CD4-positive, alpha-beta T cell treated with Interleukin-4 for 1 hour (primary cell): Measurements from ENCODE around the gene TDRD10.
A peak's percentile ranks its signal among the peaks of the same experiment; 100 is the strongest.
"Not testable (repeated sequence)": the region's sequence is repeated elsewhere in the genome, so short reads cannot be mapped to it uniquely, and the experiment has no call there.

Experiments used
- DNase-seq, 2 donors: peaks; one replicate each; pipeline ENCODE4 v3.0.0-alpha.2; 2020 to 2022

The TDRD10 gene

DNA sequence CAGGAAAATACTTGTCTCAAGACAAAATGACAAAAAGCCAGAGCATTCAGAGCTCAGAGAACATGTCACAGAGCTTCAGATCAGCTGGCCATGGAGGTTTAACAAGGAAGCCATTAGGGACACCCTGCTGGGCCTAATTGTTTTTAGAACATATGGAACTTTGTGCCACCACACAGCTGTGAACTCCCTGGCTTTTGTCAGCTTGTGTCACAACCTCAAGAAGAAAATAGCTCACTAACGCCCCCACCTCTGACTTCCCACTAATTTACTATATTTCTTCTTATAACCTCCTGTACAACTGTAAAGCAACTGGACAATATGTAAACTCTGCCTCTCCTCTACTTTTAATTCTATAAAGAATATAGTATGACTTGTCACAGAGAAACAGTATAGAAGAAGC lies 21.0 kb upstream of the TDRD10 start:
- DNase-seq = no peak

DNA sequence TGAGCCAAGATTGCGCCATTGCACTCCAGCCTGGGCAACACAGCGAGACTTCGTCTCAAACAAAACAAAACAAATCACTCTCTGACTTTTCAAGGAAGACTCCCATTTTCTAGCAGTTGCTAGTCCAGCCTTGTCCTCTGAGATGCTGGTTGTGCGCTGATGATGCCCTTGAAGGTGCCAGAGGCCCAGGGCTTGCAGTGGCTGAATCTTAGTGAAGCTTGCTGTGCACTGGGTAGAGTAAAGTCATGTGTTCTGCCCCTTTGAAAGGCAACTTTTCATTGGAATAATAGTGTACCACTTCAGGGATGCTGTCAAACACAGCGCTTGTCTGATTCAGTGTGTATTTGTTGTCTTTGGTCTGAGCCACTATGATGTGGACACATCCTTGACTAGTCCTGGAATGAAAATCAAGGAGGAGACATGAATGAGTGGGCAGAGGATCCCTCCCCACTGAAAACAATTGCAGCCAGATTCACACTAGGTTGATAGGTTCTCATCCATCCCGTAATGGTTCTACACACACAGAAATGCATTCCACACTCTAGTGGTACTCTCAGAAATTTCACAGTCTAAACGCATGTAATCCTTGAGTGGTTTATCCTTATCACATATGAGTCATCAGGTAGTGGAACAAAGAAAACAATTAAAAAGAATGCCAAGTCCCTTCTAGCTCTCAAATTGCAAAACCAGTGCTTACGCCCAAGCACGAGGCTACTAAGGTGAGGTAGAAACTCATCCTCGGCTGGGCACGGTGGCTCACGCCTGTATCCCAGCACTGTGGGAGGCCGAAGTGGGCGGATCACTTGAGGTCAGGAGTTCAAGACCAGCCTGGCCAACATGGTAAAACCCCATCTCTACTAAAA lies 17.8 kb upstream of the TDRD10 start:
- no peak for DNase-seq

DNA sequence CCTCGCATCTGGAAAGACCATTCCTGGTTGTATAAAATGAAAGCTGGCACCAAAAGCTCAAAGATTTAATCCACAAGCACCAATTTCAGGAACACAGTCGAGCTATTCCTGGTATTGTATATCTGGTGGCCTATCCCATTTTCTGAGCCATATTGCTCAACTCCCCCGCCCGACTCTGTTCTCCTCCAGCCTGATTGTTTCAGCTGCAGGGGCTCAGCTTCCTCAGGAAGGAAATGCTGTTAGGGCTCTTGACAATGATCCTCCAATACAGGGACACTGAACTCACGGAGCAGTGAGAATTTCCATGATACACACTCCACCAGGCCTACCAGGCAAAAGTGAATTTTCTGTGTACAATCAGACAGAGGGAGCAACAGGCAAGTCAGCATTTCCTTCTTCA lies 16.9 kb upstream of the TDRD10 start:
- no peak for DNase-seq

DNA sequence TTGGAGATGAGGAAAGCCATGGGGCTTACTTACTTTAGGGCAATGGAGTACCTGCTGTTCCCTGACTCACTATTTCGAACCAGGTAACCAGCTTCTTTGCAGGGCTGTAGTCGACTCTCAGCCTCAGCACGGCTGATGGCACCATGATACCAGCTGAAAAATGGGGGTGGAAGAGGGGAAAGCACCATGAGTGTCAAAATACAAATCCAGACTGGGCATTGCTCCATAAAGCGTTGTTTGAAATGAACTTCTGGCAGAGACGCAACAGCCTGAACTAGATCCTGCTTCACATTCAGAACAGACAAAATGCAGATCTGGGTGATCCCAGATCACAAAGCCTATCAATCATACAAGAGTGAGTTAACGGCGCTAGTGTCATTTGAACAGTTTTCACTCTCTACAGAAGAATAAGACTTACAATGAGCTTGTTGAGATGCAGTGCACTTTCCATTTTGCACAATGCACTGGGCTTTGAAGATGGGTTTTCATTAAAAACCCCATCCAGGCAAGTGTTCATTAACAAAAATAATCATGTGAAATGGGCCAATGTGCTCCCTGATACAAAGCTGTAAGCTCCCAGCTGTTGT lies 16.0 kb upstream of the TDRD10 start:
- DNase-seq = no peak

DNA sequence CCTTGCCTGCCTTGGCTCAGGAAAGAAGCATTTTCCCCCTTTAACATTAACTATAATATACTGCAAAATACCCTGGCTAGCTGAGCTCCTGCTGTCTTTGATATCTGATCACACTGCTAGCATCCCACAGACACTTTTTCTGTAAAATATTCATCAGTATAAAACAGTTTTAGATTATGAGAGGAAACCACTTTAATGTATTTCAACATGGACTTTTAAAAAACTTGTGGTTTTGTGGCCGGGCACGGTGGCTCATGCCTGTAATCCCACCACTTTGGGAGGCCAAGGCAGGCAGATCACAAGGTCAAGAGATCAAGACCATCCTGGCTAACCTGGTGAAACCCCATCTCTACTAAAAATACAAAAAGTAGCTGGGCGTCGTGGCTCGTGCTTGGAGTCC lies 15.3 kb upstream of the TDRD10 start:
- not testable (repeated sequence) for DNase-seq

DNA sequence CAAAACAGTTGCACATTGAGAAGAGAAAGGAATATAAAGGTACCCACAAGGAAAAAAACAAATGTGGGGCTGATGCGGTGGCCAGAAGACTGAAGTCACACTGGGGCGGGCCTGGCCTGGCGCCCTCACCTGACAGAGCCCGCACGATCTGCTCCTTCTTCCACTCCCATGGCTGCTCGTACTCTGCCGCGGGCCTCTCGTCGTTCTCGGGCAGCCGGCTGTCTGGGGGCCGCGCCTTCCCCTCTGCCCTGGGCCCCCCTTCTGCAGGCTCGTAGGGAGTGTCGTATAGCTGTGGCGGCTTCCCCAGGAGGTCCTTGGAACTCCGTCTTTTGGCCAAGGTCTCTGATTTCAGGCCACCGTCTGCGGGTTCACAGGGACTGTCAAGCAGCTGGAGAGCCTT lies 13.1 kb upstream of the TDRD10 start:
- DNase-seq = no peak

DNA sequence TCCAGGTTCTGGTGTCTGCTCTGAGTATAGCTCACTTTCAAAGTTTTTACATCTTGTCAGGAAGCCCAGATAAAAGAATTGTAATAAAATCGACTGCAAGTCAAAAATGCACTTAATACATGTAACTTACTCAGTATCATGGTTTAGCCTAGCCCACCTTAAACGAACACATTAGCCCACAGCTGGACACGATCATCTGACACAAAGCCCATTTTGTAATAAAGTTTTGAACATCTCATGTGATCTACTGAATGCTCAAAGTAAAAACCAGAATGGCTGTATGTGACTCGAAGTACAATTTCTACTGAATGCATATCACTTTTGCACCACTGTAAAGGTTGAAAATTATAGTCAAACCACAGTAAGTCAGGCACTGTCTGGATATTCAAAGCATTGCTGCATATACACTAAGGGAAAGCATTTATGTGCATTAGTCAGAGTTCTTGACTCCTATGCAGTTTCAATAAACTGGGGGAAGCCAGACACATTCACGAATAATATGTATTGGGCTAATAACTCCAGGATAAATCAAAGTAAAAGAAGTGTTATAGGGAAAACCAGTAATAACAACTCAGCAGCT lies 12.2 kb upstream of the TDRD10 start:
- DNase-seq = no peak

DNA sequence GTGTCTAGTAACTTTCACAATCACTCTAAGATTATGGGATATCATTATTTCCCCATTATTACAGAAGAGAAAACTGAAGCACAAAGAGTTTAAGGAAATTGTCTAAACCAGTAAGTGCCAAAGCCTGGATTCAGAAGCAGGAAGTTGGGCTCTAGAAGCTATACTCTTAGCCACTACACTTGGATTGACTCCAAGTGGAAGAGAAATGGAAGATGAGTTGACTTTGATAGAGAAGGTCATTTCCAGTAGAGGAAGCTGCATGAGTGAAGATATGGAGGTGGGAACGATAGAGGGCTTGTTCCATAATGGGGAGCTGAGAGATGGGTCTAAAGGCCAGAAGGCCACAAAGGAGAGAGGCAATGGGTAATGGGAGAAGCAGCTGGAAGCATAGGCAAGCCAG lies 11.7 kb upstream of the TDRD10 start:
- DNase-seq = no peak

DNA sequence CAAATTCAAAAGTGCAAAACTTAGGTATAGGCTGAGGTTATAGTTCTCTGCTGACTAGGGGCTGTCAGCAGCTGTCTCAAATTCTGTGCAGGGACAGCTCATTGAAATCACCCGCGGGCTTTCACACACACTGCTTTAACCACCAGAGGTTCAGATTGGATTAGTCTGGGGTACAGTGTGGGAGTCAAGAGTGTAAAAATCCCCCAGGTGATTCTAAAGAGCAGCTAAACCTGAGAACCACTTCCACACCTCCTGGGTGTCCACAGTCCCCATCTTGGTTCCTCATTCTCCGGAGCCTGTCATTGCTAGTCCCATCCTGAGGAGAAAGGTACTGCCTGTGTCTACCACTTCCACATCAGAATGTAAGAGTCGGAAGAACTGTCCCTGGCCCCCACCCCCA lies 9.9 kb upstream of the TDRD10 start:
- no peak for DNase-seq

DNA sequence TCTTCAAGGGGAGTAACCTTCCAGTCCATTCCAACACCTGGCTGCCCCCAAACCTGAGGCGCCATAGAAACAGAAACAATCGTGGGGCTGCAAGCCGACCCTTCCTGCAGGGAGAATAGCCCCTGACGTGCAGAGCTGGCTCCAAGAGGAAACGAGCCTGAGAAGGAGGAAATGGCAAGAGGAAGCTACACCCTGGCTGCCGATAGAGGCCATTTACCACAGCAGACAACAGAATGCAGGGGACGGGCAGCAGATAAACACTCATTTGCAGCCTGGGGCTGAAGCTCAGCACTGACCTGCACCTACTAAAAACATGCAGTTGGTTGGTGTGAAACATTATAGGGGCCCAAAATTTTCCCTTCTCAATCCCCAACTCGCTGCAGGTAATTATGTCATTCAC lies 8.7 kb upstream of the TDRD10 start:
- peak; percentile 29 to 45 for DNase-seq

DNA sequence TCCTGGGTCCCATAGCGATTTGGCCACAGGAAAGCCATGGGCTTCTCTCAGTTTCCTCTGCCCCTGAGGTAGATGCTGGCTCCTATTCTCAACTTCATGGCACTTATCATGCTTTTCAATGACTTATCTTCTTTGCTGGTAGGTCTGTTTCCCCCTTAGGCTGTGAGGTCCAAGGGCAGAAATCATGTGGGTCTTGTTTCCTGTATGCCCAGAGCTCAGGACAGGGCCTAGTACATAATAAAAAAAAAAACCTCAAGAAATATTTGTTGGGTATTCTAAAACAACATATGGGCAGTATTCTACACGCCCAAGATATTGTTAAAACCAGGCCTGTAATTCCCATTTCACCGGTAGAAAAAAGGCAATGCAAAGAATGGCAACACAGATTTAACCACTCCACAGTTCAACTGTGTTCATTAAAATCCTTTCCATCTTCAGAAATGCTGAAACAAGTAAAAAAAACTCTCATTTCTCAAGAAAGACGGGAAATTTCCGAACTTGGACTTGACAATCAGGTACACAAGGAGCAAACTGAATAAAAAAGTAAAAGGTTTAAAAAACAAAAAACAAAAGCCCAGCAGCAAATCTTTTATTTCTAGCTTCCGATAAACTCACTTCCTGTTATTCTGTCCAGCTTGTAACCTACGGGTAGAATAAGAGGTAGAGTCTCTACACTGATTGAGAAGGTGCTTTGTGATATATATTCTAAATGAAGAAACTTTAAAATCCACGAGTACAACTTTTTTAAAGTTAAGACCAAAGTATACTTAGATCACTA lies 6.3 kb upstream of the TDRD10 start:
- no peak for DNase-seq

DNA sequence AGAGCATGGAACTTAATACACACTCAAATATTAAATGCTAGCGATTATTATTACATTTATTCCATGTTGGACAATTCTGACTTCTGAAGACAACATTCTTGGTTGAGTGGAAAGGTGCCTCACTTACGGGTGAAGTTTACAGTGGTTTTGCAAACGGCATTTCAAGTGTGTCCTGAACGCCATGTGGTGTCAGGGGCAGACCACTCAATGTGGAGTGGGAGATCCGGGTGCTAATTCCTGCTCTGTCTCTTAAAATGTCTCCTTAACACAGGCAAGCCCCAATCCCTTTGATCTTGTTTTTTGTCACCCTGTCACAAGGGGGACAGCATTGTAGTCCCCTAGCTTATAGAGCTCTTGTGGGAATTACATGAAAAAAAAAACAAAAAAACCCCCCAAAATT lies 5.6 kb upstream of the TDRD10 start:
- no peak for DNase-seq

DNA sequence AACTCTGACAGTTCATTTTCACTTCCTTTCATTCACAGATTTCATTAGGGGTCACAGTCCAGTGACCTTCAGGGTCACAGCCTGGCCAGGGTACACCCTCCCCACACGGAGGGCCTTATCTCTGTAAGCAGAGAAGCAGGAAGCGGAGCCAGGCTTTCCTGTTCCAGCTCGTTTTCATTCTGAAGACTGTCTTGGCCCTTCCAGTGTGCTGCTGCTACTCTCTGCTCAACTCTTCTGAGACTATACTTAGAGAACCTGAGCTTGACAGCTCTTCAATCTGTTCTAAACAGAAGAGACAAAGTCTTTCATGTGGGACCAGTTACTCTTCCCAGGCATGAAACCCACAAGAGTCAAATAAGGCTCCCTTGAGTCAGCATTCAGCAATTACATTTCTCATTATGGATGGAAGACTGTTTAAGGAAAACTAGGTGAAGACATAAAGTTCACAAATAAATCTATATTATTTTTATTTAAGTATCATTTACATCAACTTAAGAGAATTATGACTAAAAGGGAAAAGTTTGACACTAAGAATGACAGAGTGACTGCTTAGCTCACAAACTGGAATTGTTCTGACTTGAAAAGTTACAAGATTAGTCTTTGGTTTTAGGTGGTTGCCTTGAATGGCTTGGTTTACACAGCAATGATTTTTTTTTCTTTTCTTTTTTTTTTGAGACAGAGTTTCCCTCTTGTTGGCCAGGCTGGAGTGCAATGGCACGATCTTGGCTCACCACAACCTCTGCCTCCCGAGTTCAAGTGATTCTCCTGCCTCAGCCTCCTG lies 4.8 kb upstream of the TDRD10 start:
- peak in 1 of 2 donors; percentile 6 for DNase-seq

DNA sequence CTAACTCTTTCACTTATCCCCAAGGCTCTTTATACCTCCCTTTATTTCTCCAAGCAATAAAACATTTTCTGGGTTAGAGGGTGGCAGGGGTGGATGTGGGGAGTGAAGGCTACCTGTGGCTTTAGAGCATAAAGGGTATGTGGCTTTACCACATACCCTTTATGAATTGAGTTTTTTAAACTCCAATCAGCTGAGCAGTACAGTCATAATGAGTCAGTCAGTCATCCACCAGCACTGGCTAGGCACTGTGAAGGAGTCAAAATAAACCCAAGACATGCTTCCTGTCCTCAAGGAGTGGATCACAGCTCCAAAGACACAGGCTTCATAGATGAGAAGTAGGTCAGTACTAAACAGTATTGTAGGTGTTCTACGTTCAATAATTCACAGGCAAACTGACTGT lies 2.6 kb upstream of the TDRD10 start:
- DNase-seq = no peak

DNA sequence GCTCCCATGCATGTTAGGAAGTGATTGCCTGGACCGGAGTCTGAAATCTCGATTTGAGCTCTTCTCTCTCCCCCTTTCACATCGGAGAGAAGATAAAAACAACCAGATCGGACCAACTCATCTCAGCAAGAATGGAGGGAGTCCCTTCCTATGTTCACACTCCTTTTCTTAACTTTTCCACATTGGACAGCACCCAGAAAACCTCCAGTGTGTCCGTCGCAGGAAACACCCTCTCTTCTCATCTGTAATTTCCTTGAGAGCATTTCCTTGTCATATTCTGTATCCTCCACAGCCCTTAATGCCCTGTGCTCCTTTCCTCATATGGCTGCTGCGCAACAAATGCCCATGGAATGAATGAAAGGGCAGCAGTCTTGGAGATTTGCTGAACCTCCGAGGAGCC lies 1.5 kb upstream of the TDRD10 start:
- DNase-seq = no peak

DNA sequence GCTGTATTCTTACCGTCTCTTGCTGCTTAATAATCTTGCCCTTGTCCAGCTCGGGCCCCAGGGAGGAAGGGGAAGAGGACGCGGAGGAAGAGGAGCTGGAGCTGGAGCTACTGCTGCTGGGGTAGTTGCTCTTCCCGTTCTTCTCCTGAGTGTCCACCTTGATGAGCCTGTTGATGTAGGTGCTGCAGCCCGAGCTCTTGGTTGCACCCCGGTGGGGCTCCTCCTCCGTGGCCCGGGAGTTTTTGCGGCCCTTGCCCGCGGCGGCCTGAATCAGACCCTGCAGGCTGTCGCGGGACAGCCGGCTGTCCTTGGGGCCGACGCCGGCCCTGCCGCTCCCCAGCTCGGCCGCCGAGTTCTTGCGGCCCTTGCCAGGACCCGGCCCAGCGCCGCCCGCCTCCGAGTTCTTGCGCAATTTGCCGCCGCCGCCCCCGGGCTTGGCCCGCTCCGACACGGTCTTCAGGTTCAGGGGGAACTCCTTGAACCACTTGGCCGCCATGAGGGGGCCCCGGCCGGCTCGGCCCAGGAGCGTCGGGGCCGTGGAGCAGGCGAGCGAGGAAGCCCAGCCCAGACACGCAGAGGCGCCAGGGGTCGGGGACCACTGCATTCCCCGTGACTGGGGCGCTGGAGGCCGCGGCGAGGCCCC lies 475 bp upstream of the TDRD10 start:
- DNase-seq = no peak

DNA sequence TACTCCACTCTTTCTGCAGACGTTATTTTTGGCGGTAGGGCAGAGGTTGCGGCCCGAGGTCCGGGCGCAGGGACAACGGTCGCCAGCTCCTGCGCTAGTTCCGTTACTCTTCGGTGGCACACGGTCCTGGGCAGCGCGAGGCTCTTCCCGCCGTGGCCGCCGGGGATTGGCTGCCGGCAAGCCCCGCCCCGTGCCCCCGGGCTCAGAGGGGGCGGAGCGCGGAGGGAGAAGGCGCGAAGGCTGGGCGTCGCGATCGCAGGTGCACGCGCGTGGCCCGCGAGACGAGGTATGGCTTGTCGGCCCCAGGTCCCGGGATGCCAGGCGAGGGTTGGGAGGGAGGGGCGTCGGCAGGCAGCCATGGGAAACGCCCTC lies 711 bp downstream of the TDRD10 start:
- DNase-seq = no peak

DNA sequence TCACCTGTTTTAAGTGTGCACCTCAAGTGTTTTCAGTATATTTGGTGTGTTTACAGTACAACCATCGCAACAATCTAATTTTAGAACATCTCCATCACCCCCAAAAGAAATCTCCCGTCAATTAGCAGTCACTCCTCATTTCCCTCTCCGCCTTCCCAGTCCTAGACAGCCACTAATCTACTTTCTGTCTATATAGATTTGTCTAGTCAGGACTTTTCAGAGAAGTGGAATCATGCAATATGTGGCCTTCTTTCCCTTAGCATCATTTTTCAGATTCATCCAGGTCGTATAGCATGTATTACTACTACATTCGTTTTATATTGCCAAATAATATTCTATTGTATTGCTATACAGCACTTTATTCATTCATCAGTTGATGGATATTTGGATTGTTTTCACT lies 1.9 kb downstream of the TDRD10 start:
- no peak for DNase-seq

DNA sequence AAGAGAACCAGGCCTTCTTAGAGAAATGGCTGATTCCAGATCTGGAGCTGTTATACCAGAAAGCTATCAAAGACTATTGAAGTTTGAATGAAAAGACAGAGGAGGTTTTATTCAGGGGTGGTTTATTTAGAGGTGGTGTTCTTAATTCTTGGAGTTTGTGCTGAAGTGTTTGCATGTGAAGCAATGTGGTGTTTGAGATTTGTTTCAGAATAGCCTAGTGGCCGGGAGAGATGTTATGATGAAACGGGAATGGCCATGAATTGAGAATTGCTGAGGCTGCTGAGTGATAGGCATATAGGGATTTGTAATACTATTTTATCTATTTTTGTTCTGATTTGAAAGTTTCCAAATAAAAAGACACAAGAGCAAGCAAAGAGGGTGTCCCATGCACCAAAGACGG lies 10.7 kb downstream of the TDRD10 start:
- no peak for DNase-seq

DNA sequence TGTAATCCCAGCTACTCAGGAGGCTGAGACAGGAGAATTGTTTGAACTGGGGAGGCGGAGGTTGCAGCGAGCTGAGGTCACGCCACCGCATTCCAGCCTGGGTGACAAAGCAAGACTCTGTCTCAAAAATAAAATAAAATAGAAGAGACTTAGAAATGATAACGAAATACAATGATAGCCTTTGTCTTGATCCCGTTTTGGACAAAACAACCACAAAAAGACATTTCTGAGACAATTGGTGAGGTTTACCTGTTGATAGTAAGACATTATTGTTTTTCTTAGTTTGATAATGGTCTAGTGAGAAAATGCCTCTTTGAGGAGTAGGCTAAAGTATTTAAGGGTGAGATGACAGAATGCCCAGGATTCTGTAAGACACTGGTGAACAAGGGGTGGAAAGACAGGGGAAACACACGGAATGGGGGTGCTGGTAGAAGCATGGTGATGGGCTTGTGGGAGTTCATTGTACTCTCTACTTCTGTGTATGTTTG lies 12.1 kb downstream of the TDRD10 start:
- DNase-seq = no peak

DNA sequence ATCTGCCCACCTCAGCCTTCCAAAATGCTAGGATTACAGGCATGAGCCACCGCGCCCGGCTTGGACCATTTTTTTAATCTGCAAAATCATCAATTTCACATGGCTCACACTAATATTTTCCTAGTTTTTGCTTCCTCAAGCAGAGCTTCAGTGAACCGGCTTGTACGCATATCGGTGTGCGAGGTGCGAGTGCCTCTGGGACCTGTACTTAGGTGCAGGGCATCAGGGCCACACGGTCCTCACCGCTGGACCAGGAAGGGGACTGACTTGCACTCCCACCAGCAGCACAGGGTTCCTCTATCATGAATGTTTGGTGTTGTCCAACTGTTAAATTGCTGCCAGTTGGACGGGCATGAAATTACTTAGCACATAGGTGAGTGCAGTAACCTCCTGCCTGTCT lies 15.6 kb downstream of the TDRD10 start:
- DNase-seq = no peak

DNA sequence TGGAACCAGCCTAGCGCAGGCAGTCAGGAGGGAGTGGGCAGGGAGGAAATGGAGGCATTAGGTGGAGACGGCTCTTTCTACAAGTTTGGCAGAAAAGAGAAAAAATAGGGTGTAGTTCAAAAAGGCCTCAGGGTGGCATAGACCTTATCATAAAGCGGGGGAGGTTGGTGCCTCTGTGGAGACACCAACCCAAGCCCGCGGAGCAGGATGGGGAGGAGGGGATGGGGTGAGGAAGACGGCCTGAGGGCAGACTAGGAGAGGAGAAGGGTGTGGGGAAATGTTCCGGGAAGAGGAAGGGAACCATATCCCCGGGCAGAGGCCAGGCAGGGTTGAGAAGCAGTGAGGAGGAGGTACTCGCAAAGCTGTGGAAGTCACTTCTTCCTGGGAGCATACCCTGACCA lies 17.6 kb downstream of the TDRD10 start:
- DNase-seq = no peak
